Astrocyte (in vitro differentiated cells and primary cell): Measurements from ENCODE around the gene KCNH3. TPM values are rescaled to one million over a fixed set of nuclear protein-coding genes. Genes with fewer than 3 reads are reported as not detected.

ENCODE experiments used
- DNase-seq: peaks from one replicate; pipeline ENCODE4 v3.0.0-alpha.2; 2010; ENCODE audit warnings: low read depth
- FAIRE-seq: peaks from 2 replicates; lab custom pipeline; 2011; peaks lifted over from hg19 to GRCh38; lab: Jason Lieb, UNC
- H2AFZ ChIP-seq: 2 replicates; pipeline ENCODE4 v1.6.0; 2012; ENCODE audit warnings: low read depth, low read length, inconsistent platforms
- H3K27ac ChIP-seq: 2 replicates; pipeline ENCODE4 v1.5.1; 2011; ENCODE audit warnings: low read depth, low read length, inconsistent platforms
- H3K27me3 ChIP-seq: 2 replicates; pipeline ENCODE4 v1.6.0; 2011; ENCODE audit warnings: low read length, inconsistent platforms; ENCODE audit not compliant: insufficient read depth
- H3K36me3 ChIP-seq: 2 replicates; pipeline ENCODE4 v1.5.1; 2011; ENCODE audit warnings: low read length, inconsistent platforms; ENCODE audit not compliant: insufficient read depth
- H3K4me1 ChIP-seq: 2 replicates; pipeline ENCODE4 v1.5.1; 2011; ENCODE audit warnings: low read length, inconsistent platforms; ENCODE audit not compliant: insufficient read depth
- H3K4me2 ChIP-seq: 2 replicates; pipeline ENCODE4 v1.6.0; 2012; ENCODE audit warnings: low read length, inconsistent platforms
- H3K4me3 ChIP-seq: 2 replicates; pipeline ENCODE4 v1.5.1; 2011; ENCODE audit warnings: low read depth, mild to moderate bottlenecking, low read length, inconsistent platforms; ENCODE audit not compliant: insufficient read depth
- H3K79me2 ChIP-seq: 2 replicates; pipeline ENCODE4 v1.6.0; 2012; ENCODE audit warnings: mild to moderate bottlenecking, low read length, inconsistent platforms; ENCODE audit not compliant: insufficient read depth
- H3K9ac ChIP-seq: 2 replicates; pipeline ENCODE4 v1.6.0; 2012; ENCODE audit warnings: mild to moderate bottlenecking, low read length, inconsistent platforms
- H3K9me3 ChIP-seq: 2 replicates; pipeline ENCODE4 v1.5.1; 2012; ENCODE audit warnings: low read depth, mild to moderate bottlenecking, low read length, inconsistent platforms; ENCODE audit not compliant: insufficient read depth
- H4K20me1 ChIP-seq: 2 replicates; pipeline ENCODE4 v1.6.0; 2012; ENCODE audit warnings: low read length, inconsistent platforms; ENCODE audit not compliant: insufficient read depth
- H3K27ac Mint-ChIP-seq: one replicate; pipeline ENCODE4 v1.8.0; 2021; ENCODE audit warnings: mild to moderate bottlenecking, mixed read lengths; ENCODE audit not compliant: unreplicated experiment
- H3K27me3 Mint-ChIP-seq: one replicate; pipeline ENCODE4 v1.8.0; 2021; ENCODE audit warnings: low read depth, mixed read lengths; ENCODE audit not compliant: unreplicated experiment
- H3K36me3 Mint-ChIP-seq: one replicate; pipeline ENCODE4 v1.8.0; 2021; ENCODE audit warnings: low read depth, mixed read lengths; ENCODE audit not compliant: unreplicated experiment
- H3K4me1 Mint-ChIP-seq: one replicate; pipeline ENCODE4 v1.8.0; 2021; ENCODE audit warnings: low read depth, mixed read lengths; ENCODE audit not compliant: unreplicated experiment
- H3K4me3 Mint-ChIP-seq: one replicate; pipeline ENCODE4 v1.8.0; 2021; ENCODE audit warnings: mild to moderate bottlenecking, moderate library complexity, mixed read lengths; ENCODE audit not compliant: unreplicated experiment
- H3K9me3 Mint-ChIP-seq: one replicate; pipeline ENCODE4 v1.8.0; 2021; ENCODE audit warnings: mild to moderate bottlenecking, mixed read lengths; ENCODE audit not compliant: unreplicated experiment
- CTCF ChIP-seq: IDR thresholded peaks from 2 replicates; pipeline ENCODE4 v1.5.1; 2011; ENCODE audit warnings: low read depth, mild to moderate bottlenecking, inconsistent platforms, low read length, moderate library complexity; ENCODE audit not compliant: insufficient read depth
- EZH2 ChIP-seq: IDR thresholded peaks from 2 replicates; pipeline ENCODE4 v1.6.1; 2012; ENCODE audit warnings: mild to moderate bottlenecking, low read length, inconsistent platforms; ENCODE audit not compliant: insufficient read depth
- total RNA-seq: library from RNA; stranded (reverse); gene quantifications from 2 replicates; pipeline ENCODE4 v1.2.1, GENCODE V29; 2021

KCNH3 gene
- total RNA-seq, 1 donor from 2014 or later: not detected

GRCh38 chr12:49527361-49528130 lies 11.3 kb upstream of the KCNH3 start:
- H3K27ac ChIP-seq: no peak overlapping the region
- no peaks in the 10 kb centered on the region for H3K27me3 ChIP-seq
- no peak overlapping the region for H2AFZ ChIP-seq
- Mint-ChIP-seq H3K27me3 (no peaks in the 10 kb centered on the region), H3K27ac (no peak overlapping the region), H3K4me3 (no peak overlapping the region), H3K4me1 (no peaks in the 10 kb centered on the region), H3K36me3 (peaks cover 23% of the 10 kb centered on the region), H3K9me3 (no peaks in the 10 kb centered on the region)
- DNase-seq (no peak), FAIRE-seq (no peak)
- no peaks in the 10 kb centered on the region for H4K20me1 ChIP-seq
- no peak overlapping the region for H3K4me3 ChIP-seq
- H3K9ac ChIP-seq: no peak overlapping the region
- no peak overlapping the region for H3K4me2 ChIP-seq
- no peaks in the 10 kb centered on the region for H3K79me2 ChIP-seq
- H3K9me3 ChIP-seq: no peaks in the 10 kb centered on the region
- no peaks in the 10 kb centered on the region for H3K4me1 ChIP-seq
- H3K36me3 ChIP-seq: peaks cover 39% of the 10 kb centered on the region
- TF ChIP-seq CTCF: no peak
- no peak for TF ChIP-seq EZH2

GRCh38 chr12:49529414-49529813 lies 9.4 kb upstream of the KCNH3 start:
- no peak overlapping the region for H3K4me2 ChIP-seq
- H3K79me2 ChIP-seq: no peaks in the 10 kb centered on the region
- no peaks in the 10 kb centered on the region for H4K20me1 ChIP-seq
- H2AFZ ChIP-seq: no peak overlapping the region
- Mint-ChIP-seq H3K36me3 (peaks cover 27% of the 10 kb centered on the region), H3K4me1 (no peaks in the 10 kb centered on the region), H3K27ac (no peak overlapping the region), H3K4me3 (no peak overlapping the region), H3K27me3 (no peaks in the 10 kb centered on the region), H3K9me3 (no peaks in the 10 kb centered on the region)
- H3K9me3 ChIP-seq: no peaks in the 10 kb centered on the region
- no peak overlapping the region for H3K4me3 ChIP-seq
- H3K27me3 ChIP-seq: no peaks in the 10 kb centered on the region
- no peaks in the 10 kb centered on the region for H3K4me1 ChIP-seq
- H3K27ac ChIP-seq: no peak overlapping the region
- TF ChIP-seq CTCF (no peak), EZH2 (no peak)
- FAIRE-seq (no peak), DNase-seq (no peak)
- no peak overlapping the region for H3K9ac ChIP-seq
- peaks cover 33% of the 10 kb centered on the region for H3K36me3 ChIP-seq

- Histone ChIP-seq H4K20me1 (peaks cover 4% of the 10 kb centered on the region), H2AFZ (no peak overlapping the region), H3K9me3 (no peaks in the 10 kb centered on the region), H3K27ac (no peak overlapping the region), H3K79me2 (no peaks in the 10 kb centered on the region), H3K4me3 (no peak overlapping the region), H3K4me2 (no peak overlapping the region), H3K9ac (no peak overlapping the region), H3K27me3 (peaks cover under 1% of the 10 kb centered on the region), H3K36me3 (peaks cover 11% of the 10 kb centered on the region), H3K4me1 (no peaks in the 10 kb centered on the region)
- FAIRE-seq (no peak), DNase-seq (no peak)
- Mint-ChIP-seq H3K27me3 (peaks cover 9% of the 10 kb centered on the region), H3K4me3 (no peak overlapping the region), H3K9me3 (no peaks in the 10 kb centered on the region), H3K27ac (no peak overlapping the region), H3K36me3 (peaks cover 12% of the 10 kb centered on the region), H3K4me1 (peaks cover 1% of the 10 kb centered on the region)
- TF ChIP-seq CTCF (no peak), EZH2 (no peak)
Measured at GRCh38 chr12:49531745-49532144, 7.1 kb upstream of the KCNH3 start.
